ENCODE data around the gene CPA1.

DNA sequence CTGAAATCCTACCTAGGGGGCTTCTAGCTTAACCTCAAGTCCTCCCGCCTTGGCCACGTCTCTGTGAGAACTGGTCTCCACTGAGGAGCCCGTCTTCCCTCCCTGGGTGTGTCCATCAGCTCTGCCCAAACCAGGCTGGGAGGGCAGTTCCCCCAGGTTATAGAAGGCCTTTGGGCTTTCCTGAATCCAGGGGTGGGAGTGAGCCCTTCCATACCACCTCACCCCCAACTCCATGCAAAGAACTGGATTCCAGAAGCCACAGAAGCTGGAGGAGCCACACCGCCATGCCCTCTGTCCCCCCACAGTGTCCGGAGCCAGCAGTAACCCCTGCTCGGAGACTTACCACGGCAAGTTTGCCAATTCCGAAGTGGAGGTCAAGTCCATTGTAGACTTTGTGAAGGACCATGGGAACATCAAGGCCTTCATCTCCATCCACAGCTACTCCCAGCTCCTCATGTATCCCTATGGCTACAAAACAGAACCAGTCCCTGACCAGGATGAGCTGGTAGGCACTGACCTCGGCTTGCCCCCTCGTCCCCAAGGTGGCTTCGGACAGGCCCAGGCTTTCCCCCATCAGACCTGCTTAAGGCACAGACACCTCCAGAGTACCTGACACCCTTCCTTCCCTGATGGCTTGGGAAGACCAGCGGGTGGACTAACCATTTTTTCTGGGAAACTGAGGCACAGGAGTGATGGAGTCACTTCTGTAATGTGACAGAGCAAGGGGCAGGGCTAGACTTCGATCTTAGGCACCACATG lies 4.7 kb downstream of the CPA1 start:
- TF ChIP-seq, protein P1, sequence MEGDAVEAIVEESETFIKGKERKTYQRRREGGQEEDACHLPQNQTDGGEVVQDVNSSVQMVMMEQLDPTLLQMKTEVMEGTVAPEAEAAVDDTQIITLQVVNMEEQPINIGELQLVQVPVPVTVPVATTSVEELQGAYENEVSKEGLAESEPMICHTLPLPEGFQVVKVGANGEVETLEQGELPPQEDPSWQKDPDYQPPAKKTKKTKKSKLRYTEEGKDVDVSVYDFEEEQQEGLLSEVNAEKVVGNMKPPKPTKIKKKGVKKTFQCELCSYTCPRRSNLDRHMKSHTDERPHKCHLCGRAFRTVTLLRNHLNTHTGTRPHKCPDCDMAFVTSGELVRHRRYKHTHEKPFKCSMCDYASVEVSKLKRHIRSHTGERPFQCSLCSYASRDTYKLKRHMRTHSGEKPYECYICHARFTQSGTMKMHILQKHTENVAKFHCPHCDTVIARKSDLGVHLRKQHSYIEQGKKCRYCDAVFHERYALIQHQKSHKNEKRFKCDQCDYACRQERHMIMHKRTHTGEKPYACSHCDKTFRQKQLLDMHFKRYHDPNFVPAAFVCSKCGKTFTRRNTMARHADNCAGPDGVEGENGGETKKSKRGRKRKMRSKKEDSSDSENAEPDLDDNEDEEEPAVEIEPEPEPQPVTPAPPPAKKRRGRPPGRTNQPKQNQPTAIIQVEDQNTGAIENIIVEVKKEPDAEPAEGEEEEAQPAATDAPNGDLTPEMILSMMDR (conservative IDR thresholded peaks at IDR 0.05) = no peak
- no peak for TF ChIP-seq EZH2 (IDR thresholded peaks at IDR 0.05; ENCODE audit: low read depth)

Measured in PC-9 (cell line).